ENCODE measurements around the gene USP6NL. TPM values are rescaled to one million over a fixed set of nuclear protein-coding genes. Genes with fewer than 3 reads are reported as not detected.

The USP6NL gene
- total and polyA plus RNA-seq, 2 of the 8 experiments (the other 6 are each of a cell fraction or from before 2014, with no cell fraction given), result 10.9 to 28.8 TPM

DNA sequence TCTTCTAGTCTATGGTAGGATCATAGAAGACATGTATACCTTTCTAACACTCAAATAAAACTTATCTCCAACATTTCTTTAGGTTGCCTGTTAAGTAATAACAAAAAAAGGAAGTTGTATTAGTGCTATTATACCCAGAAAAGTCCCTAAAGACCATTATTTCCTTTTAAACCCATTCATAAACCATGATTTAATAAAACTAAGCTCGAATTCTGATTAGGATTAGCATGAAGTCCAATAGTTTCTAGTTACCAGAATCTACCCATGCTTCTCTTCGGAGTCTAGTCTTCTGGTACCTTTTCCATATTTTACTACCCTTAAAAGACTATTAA lies 62.7 kb downstream of the USP6NL start (continued):
- no peak for TF ChIP-seq SP1 (IDR thresholded peaks at IDR 0.05; ENCODE audit: low read depth, low read length)
- no peak for TF ChIP-seq CREB1 (IDR thresholded peaks at IDR 0.05)
- no peak for TF ChIP-seq NRF1 (IDR thresholded peaks at IDR 0.05; ENCODE audit: low read depth, low read length)
- no peak for TF ChIP-seq BRCA1 (IDR thresholded peaks at IDR 0.05; ENCODE audit: low read depth, low read length)
